Inflammatory macrophage treated with lipopolysaccharide for 4 hours (primary cell): ENCODE measurements around the gene BBX.

Experiments
- DNase-seq: peaks from one replicate; pipeline ENCODE4 v3.0.0-alpha.2; 2020

BBX gene

DNA sequence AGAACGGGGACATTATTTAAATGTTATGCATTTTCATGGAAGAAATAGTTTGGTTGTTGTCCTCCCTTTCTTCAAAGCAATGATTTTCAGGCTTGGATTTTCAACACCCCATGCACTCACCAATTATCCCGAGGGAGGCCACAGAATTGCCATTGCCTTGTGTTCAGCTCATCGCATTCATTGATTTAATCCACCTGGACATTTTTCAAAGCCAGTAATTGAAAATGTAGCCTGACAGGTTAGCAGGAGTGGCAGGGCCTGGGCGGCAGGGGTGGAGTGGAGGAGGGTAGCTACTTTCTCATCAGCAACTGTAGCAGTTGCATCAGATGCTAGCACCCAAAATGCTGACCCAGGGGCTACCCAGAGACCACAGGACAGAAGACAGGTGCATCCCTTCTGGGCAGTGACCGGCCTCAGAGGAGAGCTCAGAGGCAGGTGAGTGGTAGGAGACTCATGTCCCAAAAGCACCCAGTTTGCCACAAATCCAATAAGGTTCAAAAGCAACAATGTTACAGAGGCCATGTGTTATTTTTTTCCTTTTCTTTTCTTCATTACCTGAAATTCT is 325.7 kb downstream of the BBX start:
- DNase-seq, result no peak

DNA sequence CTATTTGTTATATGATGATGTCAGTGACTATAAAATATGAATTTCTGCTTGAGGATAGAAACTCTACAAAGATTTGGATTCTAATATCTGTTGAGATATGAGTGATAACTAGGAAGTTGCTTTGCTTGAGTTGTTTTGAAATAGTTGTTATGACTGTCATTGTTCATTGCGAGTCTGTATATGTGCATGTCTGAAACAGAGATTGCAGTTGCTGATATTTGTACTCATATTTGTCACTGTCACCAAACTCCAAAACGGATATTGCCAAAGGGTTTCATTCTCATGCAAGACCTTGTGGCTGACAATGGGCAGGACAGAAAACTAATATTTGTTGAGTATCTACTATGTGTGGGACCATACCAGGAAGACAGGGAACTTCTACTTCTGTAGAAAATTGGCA is 327.9 kb downstream of the BBX start:
- DNase-seq, result peak; percentile 38

DNA sequence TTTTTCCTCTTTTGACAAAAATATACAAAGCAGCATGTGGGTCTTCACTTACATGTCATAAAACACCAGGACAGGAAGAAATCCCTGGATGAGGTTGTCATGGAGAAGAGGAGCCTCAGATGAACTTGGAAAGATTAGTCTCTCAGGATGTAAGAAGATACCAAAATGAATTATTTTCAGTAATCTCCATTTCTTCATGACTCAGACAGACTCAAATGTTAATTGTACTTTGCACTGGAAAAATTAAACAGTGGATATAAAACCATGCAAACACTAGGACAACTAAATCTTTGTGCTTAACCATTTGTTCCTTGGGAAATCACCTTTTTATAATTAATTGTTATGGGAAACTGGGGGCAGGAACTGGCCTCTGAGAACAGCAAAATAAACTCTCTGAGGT is 331.1 kb downstream of the BBX start:
- no peak for DNase-seq

DNA sequence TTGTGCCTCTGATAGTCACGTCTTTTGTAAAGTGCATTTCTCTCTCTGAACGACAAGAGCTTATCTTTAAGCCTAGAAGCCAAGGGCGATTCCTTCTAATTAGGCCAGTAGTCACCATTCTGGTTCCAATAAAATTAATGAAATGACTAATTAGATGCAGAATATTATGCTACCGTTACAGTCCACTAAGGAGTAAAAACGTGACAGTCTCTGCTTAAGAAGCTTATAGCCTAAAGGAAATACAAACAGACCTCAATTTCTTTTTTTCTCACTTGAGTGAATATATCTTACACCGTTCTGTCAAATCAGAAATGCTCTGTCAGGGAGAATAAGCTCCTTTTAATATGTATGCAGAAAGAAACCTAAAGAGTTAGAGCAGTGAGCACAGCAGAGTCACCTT is 332.0 kb downstream of the BBX start:
- DNase-seq, result no peak

DNA sequence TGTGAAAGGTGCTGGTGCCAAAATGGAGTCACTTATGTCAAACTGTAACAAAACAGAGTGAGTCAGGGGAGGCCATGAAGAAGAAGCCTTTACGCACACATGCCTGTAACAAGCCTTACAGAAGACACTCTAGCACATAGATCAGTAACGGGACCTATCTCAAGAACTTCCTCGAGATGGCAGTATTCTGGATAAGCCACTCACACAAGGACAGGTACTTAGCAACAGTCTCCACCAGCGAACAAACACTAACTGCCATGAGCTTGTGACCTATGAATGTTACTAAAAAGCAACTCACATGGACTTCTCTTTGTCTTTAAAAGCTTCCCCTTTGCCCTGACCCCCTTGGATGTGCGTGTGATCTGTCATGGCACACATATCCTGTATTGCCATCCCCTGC is 332.9 kb downstream of the BBX start:
- DNase-seq, result peak; percentile 6

GRCh38 chr3:107857854-107858253 is 335.1 kb downstream of the BBX start:
- no peak for DNase-seq

- DNase-seq, result no peak
These were observed 336.1 kb downstream of the BBX start for GRCh38 chr3:107858876-107859275.
